WTC11 (cell line): Measurements from ENCODE around the gene ANAPC10. TPM values are rescaled to one million over a fixed set of nuclear protein-coding genes. Genes with fewer than 3 reads are reported as not detected.
"Not testable (repeated sequence)": the region's sequence is repeated elsewhere in the genome, so short reads cannot be mapped to it uniquely, and the experiment has no call there.

Experiments used
- ATAC-seq: fragments of 200-7000 bp; cut with Tn5 transposase; 2 replicates; pipeline ENCODE4 v1.10.0; 2021; ENCODE audit warnings: mild to moderate bottlenecking, moderate library complexity
- CTCF ChIA-PET: fragments of 300-600 bp; sonication (Branson Sonifier 250); formaldehyde crosslinking; loops from one replicate; lab custom pipeline; 2021; ENCODE audit warnings: antibody characterized with exemption; lab: Charles Lee
- POLR2A ChIA-PET: fragments of 350-600 bp; sonication (Branson Sonifier 250); formaldehyde crosslinking; loops from one replicate; lab custom pipeline; 2021; ENCODE audit warnings: antibody characterized with exemption; lab: Charles Lee
- DNase-seq: peaks from one replicate; pipeline ENCODE4 v3.0.0; 2021; ENCODE audit warnings: low spot score
- H3K27ac Mint-ChIP-seq: 2 replicates; pipeline ENCODE4 v1.8.0; 2021; ENCODE audit warnings: mixed read lengths
- H3K27me3 Mint-ChIP-seq: 2 replicates; pipeline ENCODE4 v1.8.0; 2021; ENCODE audit warnings: low read depth, mild to moderate bottlenecking, moderate library complexity, mixed read lengths
- H3K36me3 Mint-ChIP-seq: 2 replicates; pipeline ENCODE4 v1.8.0; 2021; ENCODE audit warnings: mixed read lengths
- H3K4me1 Mint-ChIP-seq: 2 replicates; pipeline ENCODE4 v1.8.0; 2022; ENCODE audit warnings: mixed read lengths
- H3K4me3 Mint-ChIP-seq: 2 replicates; pipeline ENCODE4 v1.8.0; 2021; ENCODE audit warnings: mild to moderate bottlenecking, moderate library complexity, mixed read lengths
- H3K9me3 Mint-ChIP-seq: 2 replicates; pipeline ENCODE4 v1.8.0; 2021; ENCODE audit warnings: mixed read lengths
- CREM ChIP-seq: sonication (generic); formaldehyde crosslinking; IDR thresholded peaks from 2 replicates; pipeline ENCODE4 v1.8.1; 2022; ENCODE audit warnings: mild to moderate bottlenecking, missing genetic modification reagents, moderate library complexity
- ELF4 ChIP-seq: sonication (generic); formaldehyde crosslinking; IDR thresholded peaks from 2 replicates; pipeline ENCODE4 v1.8.1; 2022; ENCODE audit warnings: low read depth, mild to moderate bottlenecking, moderate library complexity, missing genetic modification reagents
- NFATC4 ChIP-seq: fragments of 250-450 bp; sonication (Bioruptor Pico); IDR thresholded peaks from 2 replicates; pipeline ENCODE4 v1.9.0; 2021; ENCODE audit warnings: mild to moderate bottlenecking
- OVOL2 ChIP-seq: fragments of 250-450 bp; sonication (Bioruptor Pico); IDR thresholded peaks from 2 replicates; pipeline ENCODE4 v1.9.0; 2021; ENCODE audit warnings: mild to moderate bottlenecking, borderline replicate concordance
- RELA ChIP-seq: sonication (generic); formaldehyde crosslinking; IDR thresholded peaks from 2 replicates; pipeline ENCODE4 v1.8.1; 2022; ENCODE audit warnings: missing genetic modification reagents, mild to moderate bottlenecking, borderline replicate concordance
- SMAD4 ChIP-seq: sonication (generic); formaldehyde crosslinking; IDR thresholded peaks from 2 replicates; pipeline ENCODE4 v1.8.0; 2022; ENCODE audit warnings: mild to moderate bottlenecking, missing genetic modification reagents
- TCF7 ChIP-seq: sonication (generic); formaldehyde crosslinking; IDR thresholded peaks from 2 replicates; pipeline ENCODE4 v1.8.0; 2022; ENCODE audit warnings: mild to moderate bottlenecking, low read depth, missing genetic modification reagents, moderate library complexity
- TP53 ChIP-seq: sonication (generic); formaldehyde crosslinking; IDR thresholded peaks from 2 replicates; pipeline ENCODE4 v1.8.1; 2023; ENCODE audit warnings: mild to moderate bottlenecking, missing genetic modification reagents
- ZNF121 ChIP-seq: sonication (generic); formaldehyde crosslinking; IDR thresholded peaks from 2 replicates; pipeline ENCODE4 v1.8.0; 2023; ENCODE audit warnings: missing genetic modification reagents
- ZNF138 ChIP-seq: sonication (generic); formaldehyde crosslinking; conservative IDR thresholded peaks from 2 replicates; pipeline ENCODE4 v1.8.1; 2022; ENCODE audit warnings: mild to moderate bottlenecking, moderate library complexity, missing genetic modification reagents
- ZNF396 ChIP-seq: fragments of 250-450 bp; sonication (Bioruptor Pico); IDR thresholded peaks from 2 replicates; pipeline ENCODE4 v1.8.0; 2021; ENCODE audit warnings: mild to moderate bottlenecking, moderate library complexity, borderline replicate concordance
- ZNF423 ChIP-seq: fragments of 250-450 bp; sonication (Bioruptor Pico); IDR thresholded peaks from 2 replicates; pipeline ENCODE4 v2.1.2; 2022; ENCODE audit warnings: mild to moderate bottlenecking, moderate library complexity
- total RNA-seq: library from RNA; stranded (reverse); gene quantifications from 3 replicates; pipeline ENCODE4 v1.2.3, GENCODE V29; 2021
- TF ChIP-seq, protein P1 (sequence below): sonication (generic); formaldehyde crosslinking; IDR thresholded peaks from 2 replicates; pipeline ENCODE4 v1.8.1; 2022; ENCODE audit warnings: mild to moderate bottlenecking, moderate library complexity, missing genetic modification reagents
- TF ChIP-seq, protein P2 (sequence below): sonication (generic); formaldehyde crosslinking; IDR thresholded peaks from 2 replicates; pipeline ENCODE4 v1.8.0; 2022; ENCODE audit warnings: mild to moderate bottlenecking, missing genetic modification reagents
- TF ChIP-seq, protein P3 (sequence below): fragments of 250-450 bp; sonication (Bioruptor Pico); IDR thresholded peaks from 2 replicates; pipeline ENCODE4 v1.9.0; 2021; ENCODE audit warnings: mild to moderate bottlenecking
- TF ChIP-seq, protein P4 (sequence below): sonication (generic); formaldehyde crosslinking; IDR thresholded peaks from 2 replicates; pipeline ENCODE4 v1.8.0; 2022; ENCODE audit warnings: mild to moderate bottlenecking, missing genetic modification reagents
- TF ChIP-seq, protein P5 (sequence below): fragments of 250-450 bp; sonication (Bioruptor Pico); IDR thresholded peaks from 2 replicates; pipeline ENCODE4 v1.9.0; 2021; ENCODE audit warnings: mild to moderate bottlenecking

Gene ANAPC10
- total RNA-seq, 1 experiment from 2014 or later: 18.2 TPM

DNA sequence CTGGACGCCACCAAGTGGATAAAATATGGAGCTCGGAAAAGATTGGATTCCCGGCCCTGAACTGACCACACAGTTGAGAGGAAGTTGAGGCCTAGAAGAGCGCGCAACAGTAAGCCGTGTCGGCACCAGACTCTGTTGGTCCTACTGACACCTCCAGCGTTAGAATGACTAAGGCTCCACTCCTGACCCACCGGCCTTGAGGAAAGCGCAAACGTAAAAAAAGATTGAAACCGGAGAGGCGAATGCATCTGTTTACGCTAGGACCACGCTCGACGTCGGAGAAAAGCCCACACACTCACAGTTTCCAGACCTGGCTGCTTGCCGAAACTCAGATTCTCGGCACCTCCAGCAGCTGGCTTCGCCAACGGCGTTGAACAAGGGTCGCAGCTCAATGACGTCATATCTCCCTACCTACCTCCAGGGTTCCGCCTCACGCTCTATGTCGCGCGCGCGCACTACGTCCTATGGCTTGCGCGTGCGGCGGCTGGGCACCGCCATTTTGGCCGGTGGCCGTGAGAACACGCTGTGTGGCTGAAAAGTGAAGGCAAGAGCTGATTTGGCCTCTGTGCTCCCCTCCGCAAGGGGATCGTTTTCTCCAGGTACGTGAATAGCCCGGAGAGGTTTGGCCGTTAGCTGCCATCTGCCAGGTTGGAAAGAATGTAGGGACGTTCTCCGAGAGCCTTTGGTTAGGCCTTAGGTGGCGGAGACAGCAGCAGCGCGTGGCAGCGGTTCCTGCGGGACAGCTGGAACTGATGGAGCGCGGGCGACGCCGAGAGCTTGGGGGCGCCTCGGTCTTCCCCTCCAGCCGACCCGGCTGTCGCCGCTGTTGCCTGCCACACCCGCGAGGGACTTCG, at the start of gene ANAPC10, which contains the start of gene ABCE1 (continued):
- TF ChIP-seq, protein P1, sequence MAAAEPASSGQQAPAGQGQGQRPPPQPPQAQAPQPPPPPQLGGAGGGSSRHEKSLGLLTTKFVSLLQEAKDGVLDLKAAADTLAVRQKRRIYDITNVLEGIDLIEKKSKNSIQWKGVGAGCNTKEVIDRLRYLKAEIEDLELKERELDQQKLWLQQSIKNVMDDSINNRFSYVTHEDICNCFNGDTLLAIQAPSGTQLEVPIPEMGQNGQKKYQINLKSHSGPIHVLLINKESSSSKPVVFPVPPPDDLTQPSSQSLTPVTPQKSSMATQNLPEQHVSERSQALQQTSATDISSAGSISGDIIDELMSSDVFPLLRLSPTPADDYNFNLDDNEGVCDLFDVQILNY: peak; percentile 46; the same call in 1 of the 2 replicates
- no peak for TF ChIP-seq ELF4 (CRISPR knock-in tag)
- TF ChIP-seq TP53: peak; percentile 77; the same call in 1 of the 2 replicates
- TF ChIP-seq, protein P2, sequence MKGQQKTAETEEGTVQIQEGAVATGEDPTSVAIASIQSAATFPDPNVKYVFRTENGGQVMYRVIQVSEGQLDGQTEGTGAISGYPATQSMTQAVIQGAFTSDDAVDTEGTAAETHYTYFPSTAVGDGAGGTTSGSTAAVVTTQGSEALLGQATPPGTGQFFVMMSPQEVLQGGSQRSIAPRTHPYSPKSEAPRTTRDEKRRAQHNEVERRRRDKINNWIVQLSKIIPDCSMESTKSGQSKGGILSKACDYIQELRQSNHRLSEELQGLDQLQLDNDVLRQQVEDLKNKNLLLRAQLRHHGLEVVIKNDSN (CRISPR knock-in tag): 0 out of 2 replicates have a peak, but pooled peaks have one; percentile 37
- TF ChIP-seq, protein P3, sequence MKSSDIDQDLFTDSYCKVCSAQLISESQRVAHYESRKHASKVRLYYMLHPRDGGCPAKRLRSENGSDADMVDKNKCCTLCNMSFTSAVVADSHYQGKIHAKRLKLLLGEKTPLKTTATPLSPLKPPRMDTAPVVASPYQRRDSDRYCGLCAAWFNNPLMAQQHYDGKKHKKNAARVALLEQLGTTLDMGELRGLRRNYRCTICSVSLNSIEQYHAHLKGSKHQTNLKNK: no peak
- TF ChIP-seq SMAD4 (CRISPR knock-in tag): no peak
- peak; percentile 66; the same call in 1 of the 2 replicates for TF ChIP-seq ZNF138
- TF ChIP-seq ZNF121 (CRISPR knock-in tag): no peak
- TF ChIP-seq OVOL2 (CRISPR knock-in tag): no peak
- no peak for TF ChIP-seq TCF7 (CRISPR knock-in tag)
- TF ChIP-seq, protein P4, sequence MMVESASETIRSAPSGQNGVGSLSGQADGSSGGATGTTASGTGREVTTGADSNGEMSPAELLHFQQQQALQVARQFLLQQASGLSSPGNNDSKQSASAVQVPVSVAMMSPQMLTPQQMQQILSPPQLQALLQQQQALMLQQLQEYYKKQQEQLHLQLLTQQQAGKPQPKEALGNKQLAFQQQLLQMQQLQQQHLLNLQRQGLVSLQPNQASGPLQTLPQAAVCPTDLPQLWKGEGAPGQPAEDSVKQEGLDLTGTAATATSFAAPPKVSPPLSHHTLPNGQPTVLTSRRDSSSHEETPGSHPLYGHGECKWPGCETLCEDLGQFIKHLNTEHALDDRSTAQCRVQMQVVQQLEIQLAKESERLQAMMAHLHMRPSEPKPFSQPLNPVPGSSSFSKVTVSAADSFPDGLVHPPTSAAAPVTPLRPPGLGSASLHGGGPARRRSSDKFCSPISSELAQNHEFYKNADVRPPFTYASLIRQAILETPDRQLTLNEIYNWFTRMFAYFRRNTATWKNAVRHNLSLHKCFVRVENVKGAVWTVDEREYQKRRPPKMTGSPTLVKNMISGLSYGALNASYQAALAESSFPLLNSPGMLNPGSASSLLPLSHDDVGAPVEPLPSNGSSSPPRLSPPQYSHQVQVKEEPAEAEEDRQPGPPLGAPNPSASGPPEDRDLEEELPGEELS (CRISPR knock-in tag): peak; percentile 62; the same call in 1 of the 2 replicates
- TF ChIP-seq ZNF423 (CRISPR knock-in tag): no peak
- no peak for TF ChIP-seq ZNF396 (CRISPR knock-in tag)
- TF ChIP-seq, protein P5, sequence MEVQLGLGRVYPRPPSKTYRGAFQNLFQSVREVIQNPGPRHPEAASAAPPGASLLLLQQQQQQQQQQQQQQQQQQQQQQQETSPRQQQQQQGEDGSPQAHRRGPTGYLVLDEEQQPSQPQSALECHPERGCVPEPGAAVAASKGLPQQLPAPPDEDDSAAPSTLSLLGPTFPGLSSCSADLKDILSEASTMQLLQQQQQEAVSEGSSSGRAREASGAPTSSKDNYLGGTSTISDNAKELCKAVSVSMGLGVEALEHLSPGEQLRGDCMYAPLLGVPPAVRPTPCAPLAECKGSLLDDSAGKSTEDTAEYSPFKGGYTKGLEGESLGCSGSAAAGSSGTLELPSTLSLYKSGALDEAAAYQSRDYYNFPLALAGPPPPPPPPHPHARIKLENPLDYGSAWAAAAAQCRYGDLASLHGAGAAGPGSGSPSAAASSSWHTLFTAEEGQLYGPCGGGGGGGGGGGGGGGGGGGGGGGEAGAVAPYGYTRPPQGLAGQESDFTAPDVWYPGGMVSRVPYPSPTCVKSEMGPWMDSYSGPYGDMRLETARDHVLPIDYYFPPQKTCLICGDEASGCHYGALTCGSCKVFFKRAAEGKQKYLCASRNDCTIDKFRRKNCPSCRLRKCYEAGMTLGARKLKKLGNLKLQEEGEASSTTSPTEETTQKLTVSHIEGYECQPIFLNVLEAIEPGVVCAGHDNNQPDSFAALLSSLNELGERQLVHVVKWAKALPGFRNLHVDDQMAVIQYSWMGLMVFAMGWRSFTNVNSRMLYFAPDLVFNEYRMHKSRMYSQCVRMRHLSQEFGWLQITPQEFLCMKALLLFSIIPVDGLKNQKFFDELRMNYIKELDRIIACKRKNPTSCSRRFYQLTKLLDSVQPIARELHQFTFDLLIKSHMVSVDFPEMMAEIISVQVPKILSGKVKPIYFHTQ (CRISPR knock-in tag): no peak
- peak; percentile 99 for TF ChIP-seq CREM
- TF ChIP-seq RELA (CRISPR knock-in tag): no peak
- no peak for TF ChIP-seq NFATC4 (CRISPR knock-in tag)

DNA sequence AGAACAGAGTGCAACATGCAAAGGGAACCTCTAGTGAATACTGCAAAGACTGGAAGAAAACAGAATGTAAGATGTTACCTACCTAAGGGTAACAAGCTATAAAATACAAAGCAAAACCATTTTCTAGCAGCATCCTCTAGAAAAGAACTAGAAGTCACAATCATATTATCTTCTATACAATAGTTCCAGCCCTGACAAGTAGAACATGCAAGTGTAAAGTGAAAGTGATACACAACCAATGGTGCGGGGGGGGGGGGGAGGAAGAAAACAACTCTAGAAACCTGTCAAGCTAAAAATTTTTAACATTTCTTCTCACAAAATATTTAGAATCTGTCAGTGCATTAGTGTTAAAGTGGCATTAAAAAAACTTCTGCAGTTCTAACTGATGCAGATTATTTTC, 38.2 kb upstream of the ANAPC10 start:
- ATAC-seq: not testable (repeated sequence)

More for the DNA sequence above, 38.2 kb upstream of the ANAPC10 start:
- H3K4me3 Mint-ChIP-seq, CTCF ChIA-PET, H3K27me3 Mint-ChIP-seq, DNase-seq, H3K27ac Mint-ChIP-seq, H3K9me3 Mint-ChIP-seq, POLR2A ChIA-PET, H3K4me1 Mint-ChIP-seq: not testable (repeated sequence)
- H3K36me3 Mint-ChIP-seq: peaks cover 40% of the 10 kb centered on the region
